H1 (cell line): ENCODE measurements around the gene RAP2A. TPM values are rescaled to one million over a fixed set of nuclear protein-coding genes. Genes with fewer than 3 reads are reported as not detected.

Experiments used
- CBX5 ChIP-seq: fragments of 300-800, 300-1000 bp; sonication (generic); IDR thresholded peaks from 2 replicates; pipeline ENCODE4 v1.7.1; 2016; ENCODE audit warnings: antibody characterized with exemption, low read length, low read depth
- GABPA ChIP-seq: IDR thresholded peaks from 2 replicates; pipeline ENCODE4 v1.6.1; 2011; ENCODE audit warnings: mild to moderate bottlenecking, low read length, moderate library complexity, borderline replicate concordance; ENCODE audit not compliant: insufficient read depth
- GTF2F1 ChIP-seq: IDR thresholded peaks from 2 replicates; pipeline ENCODE4 v1.6.1; 2012; ENCODE audit warnings: low read depth, low read length, improper control_type of control experiment, borderline replicate concordance
- NANOG ChIP-seq: IDR thresholded peaks from 2 replicates; pipeline ENCODE4 v1.6.1; 2011; ENCODE audit warnings: low read length, low read depth, mild to moderate bottlenecking, inconsistent platforms; ENCODE audit not compliant: insufficient read depth, poor library complexity, severe bottlenecking
- RAD21 ChIP-seq, 2 experiments: IDR thresholded peaks in 1 of 2; conservative IDR thresholded peaks in 1 of 2; 2 replicates each; pipeline ENCODE4 v1.6.1; 2011; ENCODE audit warnings: low read depth in 2 of 2, low read length in 2 of 2, improper control_type of control experiment in 1 of 2, inconsistent platforms in 1 of 2, mild to moderate bottlenecking in 1 of 2, moderate library complexity in 1 of 2
- SAP30 ChIP-seq: fragments of 300-600 bp; sonication (generic); IDR thresholded peaks from 2 replicates; pipeline ENCODE4 v1.7.1; 2012; ENCODE audit warnings: low read length, moderate library complexity, mild to moderate bottlenecking, inconsistent platforms; ENCODE audit not compliant: insufficient read depth, insufficient replicate concordance
- polyA plus RNA-seq, 7 experiments: library from polyadenylated mRNA; depleted of rRNA in 3 of 7; stranded (reverse) in 5 of 7; unstranded in 2 of 7; fragments of >200 nt in 5 of 7; fragments of 200-250 nt in 2 of 7; gene quantifications; 1 replicate in 5 of 7; 2 replicates in 1 of 7; 4 replicates in 1 of 7; pipeline versions ENCODE4 v1.2.1 to v1.2.3, GENCODE V29; 2011 to 2013; ENCODE audit warnings: missing spikeins in 2 of 7, mixed read lengths in 2 of 7
- total RNA-seq: library from RNA; stranded (reverse); fragmentation: NEBNext Ultra II Directional; extraction: Animal tissue kit (Norgen Biotek cat#: 25700); gene quantifications from 2 replicates; pipeline ENCODE4 v1.2.1, GENCODE V29; 2021

Gene RAP2A
- total and polyA plus RNA-seq, 2 of the 8 experiments (the other 6 are each of a cell fraction or from before 2014, with no cell fraction given): 8.4 to 43.4 TPM

DNA sequence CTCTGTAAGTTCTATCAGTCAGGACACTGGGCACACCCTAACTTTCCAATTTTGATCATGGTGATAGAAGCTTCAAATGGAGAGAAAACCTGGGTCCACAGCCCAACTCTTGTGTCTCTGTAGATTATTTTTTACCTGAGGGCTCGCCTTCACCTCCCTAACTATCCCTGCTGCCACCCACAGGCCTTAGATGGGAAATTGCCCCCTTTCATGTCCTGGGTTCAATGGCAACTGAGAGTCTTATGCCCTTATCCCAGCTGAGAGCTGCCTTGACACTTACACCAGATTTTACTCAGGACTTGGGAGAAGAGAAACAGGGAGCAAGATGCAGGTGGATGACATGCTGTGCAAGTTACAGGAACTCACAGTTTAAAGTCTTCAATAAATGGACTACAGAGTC is 81.7 kb downstream of the RAP2A start (continued):
- TF ChIP-seq NANOG (no peak), SAP30 (no peak), RAD21 (IDR thresholded peaks at IDR 0.05 in 1 of 2, conservative IDR thresholded peaks at IDR 0.05 in 1 of 2; ENCODE audit: low read depth in 2 of 2, low read length in 2 of 2) (peak; percentile 19 to 40; a peak in 3 of 4 replicates), GTF2F1 (no peak), GABPA (no peak), CBX5 (no peak)
